NCI-H82 treated with DMSO at 0.1 percent for 48 hours (cell line): ENCODE results near the gene TLE1.

Experiments
- DNase-seq: peaks from one replicate; lab custom pipeline; 2025; ENCODE audit not compliant: unreplicated experiment; lab: John Stamatoyannopoulos, UW

Gene TLE1

GRCh38 chr9:81686614-81687520 lies 2.5 kb downstream of the TLE1 start:
- peak; percentile 75 for DNase-seq

DNA sequence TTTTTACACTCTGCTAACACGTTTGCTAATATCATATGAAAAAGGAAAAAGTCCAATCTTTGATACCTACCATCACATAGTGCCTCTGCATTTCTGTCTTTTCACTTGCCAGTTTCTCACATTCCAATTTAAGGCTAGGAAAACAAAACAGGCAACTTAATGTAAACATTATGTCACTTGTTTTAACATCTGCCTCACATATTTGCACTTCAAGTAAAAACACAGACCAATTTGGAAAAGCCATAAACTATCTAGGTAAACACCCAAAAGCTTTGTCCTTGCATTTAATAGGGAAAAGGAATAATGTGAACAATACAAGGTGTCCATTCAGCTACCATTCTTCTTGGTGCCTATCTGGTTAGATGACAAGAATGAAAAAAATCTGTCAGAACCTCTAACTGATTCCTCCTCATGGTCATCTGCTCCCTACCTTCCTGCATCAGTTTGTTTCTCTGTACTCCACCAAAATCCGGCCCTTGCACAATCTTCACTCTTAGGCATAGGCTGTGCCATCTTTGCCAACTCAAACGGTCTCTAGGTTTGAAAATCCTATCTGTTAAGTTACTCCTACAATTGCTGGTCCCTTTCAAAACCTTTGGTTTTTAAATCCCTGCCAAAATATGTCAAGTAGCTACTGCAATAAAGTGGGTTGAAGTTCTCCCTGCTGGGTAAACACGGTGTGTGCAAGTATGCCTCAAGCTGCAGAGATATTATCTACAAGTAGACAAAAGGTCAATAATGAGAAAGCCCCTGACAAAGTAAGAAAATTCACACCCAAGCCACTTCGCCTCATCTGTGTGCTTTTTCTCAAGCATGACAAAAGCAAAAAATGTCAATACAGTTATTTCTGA lies 3.4 kb downstream of the TLE1 start:
- no peak for DNase-seq

- DNase-seq, result no peak
These were observed 4.7 kb downstream of the TLE1 start for GRCh38 chr9:81684635-81685034.

DNA sequence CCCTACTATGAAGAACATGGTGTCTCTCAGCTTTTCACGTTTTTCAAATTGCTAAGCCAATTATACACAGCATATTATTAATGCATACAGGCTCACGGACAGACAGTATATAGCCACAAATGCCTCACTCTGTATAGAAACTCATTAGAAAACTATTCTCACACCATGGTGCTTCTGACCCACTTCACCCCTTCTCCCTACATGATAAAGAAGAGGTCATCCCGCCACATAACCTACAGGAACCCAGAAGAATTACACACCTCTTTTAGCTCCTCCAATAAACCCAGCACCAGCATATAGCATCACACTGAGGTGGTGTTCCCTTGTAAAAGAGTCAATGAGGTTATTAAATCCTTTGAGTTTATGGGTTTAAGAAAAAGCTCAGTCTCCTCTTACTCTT lies 5.6 kb downstream of the TLE1 start:
- DNase-seq, result no peak

DNA sequence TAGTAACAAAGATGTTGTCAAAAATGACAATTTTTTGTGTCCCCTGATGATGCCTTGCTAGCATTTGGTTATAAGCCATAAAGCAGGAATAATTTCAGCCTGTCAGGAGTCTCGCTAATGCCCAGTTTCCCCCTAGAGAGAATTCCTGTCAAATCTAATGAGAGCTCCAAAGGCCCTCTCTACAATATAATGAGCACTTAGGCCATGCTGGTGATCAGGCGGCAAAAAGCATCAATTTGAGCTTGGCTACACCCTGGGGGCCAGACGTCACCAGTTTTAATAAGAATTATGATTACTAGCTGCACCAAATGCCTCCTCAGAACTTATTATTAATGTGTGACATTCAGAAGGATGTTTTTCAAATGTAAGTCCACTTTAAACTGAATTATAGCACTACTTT lies 6.1 kb downstream of the TLE1 start:
- DNase-seq, result no peak

DNA sequence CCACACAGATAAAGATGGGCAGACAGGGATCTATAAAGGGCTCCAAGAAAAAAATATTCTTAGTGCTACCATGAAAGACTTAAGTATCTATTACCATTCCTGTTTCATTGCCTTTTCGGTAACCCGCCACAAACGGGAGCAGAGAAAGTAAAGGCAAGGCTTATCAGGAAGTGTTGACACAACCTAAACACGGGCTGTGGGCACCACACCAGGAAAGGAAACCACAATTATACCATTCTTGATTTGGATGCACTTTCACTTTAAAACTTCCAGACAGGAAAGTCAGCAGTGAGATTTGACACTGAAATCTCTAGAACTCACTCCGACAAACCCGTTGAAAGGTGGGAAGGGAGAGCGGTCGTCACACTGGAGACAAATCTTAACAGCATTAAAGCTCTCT lies 6.5 kb downstream of the TLE1 start:
- DNase-seq, result no peak

DNA sequence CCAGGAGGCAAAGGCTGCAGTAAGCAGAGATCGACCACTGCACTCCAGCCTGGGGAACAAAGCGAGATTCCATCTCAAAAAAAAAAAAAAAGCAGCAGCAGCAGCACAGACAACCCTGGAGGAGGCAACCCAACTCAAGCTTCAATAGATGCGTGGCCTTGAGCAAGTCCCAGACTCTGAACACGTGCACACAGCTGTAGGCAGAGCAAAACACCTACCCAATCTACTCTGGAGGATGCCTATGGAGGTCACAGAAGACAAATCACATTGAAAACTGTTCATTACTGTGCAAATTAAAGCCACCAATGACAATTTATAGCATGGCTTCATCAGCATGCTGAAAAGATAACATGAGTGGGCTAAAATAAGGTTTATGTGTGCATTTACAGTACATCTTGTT lies 7.2 kb downstream of the TLE1 start:
- DNase-seq, result no peak

- DNase-seq, result no peak
These were observed 8.8 kb downstream of the TLE1 start for GRCh38 chr9:81680506-81680905.

DNA sequence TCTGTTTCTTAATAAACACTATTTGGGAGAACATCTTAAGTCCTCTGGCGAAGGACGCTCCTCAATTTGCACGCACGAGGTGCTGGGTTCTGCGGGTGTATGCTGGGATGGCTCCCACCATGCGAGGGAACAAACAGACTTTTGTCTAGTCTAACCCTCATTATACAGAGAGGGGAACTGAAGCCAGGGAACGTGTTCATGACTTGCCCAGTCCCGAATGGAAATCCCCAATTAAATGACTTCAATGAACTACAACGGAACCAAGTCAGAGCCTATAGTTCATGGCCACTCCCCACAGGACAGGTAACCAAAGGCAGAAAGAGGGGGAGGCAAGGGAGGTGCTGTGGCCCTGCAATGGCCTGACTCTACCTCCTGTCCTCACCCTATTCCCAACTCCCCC lies 9.3 kb downstream of the TLE1 start:
- no peak for DNase-seq

DNA sequence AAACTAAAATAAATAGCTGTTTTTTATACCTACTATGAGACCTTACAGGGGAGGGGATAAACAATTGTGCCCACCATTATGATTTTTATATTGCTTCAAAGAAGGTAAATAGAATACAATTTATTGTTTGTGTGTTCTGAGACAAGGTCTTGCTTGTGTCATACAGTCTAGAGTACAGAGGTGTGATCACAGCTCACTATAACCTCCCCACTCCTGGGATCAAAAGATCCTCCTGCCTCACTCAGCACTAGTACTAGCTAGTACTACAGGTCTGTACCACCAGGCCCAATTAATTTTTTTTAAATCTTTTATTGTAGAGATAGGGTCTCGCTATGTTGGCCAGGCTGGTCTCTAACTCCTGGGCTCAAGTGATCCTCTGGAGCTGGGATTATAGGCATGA lies 11.3 kb downstream of the TLE1 start:
- DNase-seq, result no peak

GRCh38 chr9:81676395-81676794 lies 13.0 kb downstream of the TLE1 start:
- DNase-seq, result no peak

GRCh38 chr9:81673310-81673709 lies 16.0 kb downstream of the TLE1 start:
- DNase-seq, result no peak

DNA sequence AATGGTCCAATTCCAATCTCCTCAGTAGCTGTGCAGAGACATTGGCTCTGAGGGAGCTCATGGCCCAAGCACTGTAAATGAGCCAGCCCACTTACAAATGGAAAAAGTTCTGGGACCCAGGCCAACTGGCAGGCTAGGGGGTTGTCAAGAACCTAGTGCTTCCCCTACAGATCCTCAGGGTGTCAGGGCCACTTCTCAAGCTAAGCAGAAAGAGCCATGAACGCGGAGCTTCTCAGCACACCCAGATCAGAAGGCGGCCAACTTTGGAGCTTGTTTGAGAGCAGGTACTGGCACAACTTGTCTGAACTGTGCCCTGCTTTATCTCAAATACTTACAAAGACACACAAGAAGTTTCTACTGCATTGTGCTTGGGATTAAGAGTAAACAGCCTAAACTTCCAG lies 17.5 kb downstream of the TLE1 start:
- no peak for DNase-seq

DNA sequence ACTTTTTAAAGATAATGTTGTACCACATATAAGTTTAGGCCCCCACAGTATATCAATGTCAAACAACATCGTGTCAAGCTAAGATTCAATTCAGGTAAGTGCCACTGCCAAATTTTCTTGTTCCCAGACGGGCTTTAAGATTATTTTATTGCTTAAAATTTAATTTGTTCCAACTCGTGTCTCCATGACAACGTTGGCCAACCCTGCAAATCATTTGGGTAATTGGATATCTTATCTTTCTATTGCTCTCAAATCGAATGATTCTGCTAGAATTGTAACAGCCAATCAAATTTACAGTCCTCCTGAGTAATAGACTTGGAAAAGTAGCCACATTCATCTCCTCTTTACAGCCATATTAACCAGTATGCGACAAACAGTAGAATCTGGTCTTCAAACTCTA lies 19.5 kb downstream of the TLE1 start:
- DNase-seq, result no peak

- no peak for DNase-seq
These were observed 20.2 kb downstream of the TLE1 start for GRCh38 chr9:81669041-81669651.

GRCh38 chr9:81666123-81666522 lies 23.2 kb downstream of the TLE1 start:
- no peak for DNase-seq

- no peak for DNase-seq
These were observed 23.9 kb downstream of the TLE1 start for GRCh38 chr9:81665322-81665871.

GRCh38 chr9:81664638-81665222 lies 24.6 kb downstream of the TLE1 start:
- no peak for DNase-seq

DNA sequence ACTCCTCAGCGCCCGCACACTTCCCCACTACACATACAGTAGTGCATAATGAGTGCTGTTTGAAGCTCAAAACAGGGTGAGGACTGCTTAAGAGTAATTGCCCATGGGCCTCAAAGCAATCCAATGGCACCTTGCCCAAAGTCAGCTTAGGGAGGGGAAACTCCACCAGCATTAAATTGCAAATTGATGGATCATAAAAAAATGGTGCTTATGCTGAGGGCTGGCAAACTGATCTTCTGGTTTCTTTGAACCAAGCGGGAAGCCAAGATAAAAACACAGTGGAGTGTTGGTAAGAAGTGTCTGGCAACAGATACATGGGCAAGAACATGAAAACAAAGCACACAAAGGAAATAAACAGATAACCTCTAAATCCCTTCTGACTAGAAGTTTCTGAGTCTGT lies 28.0 kb downstream of the TLE1 start:
- DNase-seq, result no peak

GRCh38 chr9:81656871-81657337 lies 32.4 kb downstream of the TLE1 start:
- no peak for DNase-seq

DNA sequence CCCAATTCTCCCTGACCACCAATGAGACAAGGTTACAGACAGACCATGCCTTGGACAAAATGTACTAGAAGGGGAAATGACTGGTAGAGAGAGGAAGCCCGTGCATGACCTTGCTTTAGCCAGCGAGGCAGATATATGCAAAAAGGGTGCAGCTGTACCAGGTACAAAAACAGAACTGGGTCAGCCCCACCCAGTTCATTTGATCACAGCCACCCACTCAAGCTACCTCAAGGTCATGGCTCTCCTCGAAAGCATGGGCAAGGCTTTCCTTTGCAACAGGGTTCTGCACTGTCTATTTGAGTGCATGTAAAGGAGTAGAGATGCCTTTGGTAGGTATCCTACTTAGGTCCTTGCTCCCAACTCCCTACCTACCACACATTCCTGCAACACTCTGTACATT lies 33.3 kb downstream of the TLE1 start:
- no peak for DNase-seq
